Spinal cord (tissue), 10 donors: Measurements from ENCODE around the gene CD300LG. TPM values are rescaled to one million over a fixed set of nuclear protein-coding genes. Genes with fewer than 3 reads are reported as not detected.

Experiments used
- DNase-seq, 6 donors: peaks; one replicate each; pipeline versions ENCODE4 v3.0.0 to v3.0.0-alpha.2; 2013 to 2015; ENCODE audit warnings: low spot score in 6 of 6, low read depth in 4 of 6
- H3K27ac ChIP-seq: one replicate; pipeline ENCODE4 v1.5.1; 2013; ENCODE audit warnings: low read depth, low read length, control low read depth
- H3K27me3 ChIP-seq: one replicate; pipeline ENCODE4 v1.6.1; 2013; ENCODE audit warnings: low read length; ENCODE audit not compliant: control insufficient read depth, insufficient read depth
- H3K36me3 ChIP-seq: one replicate; pipeline ENCODE4 v1.6.1; 2013; ENCODE audit warnings: low read length; ENCODE audit not compliant: control insufficient read depth, insufficient read depth
- H3K4me1 ChIP-seq: one replicate; pipeline ENCODE4 v1.6.1; 2013; ENCODE audit warnings: low read length; ENCODE audit not compliant: control insufficient read depth, insufficient read depth
- H3K4me3 ChIP-seq: one replicate; pipeline ENCODE4 v1.5.1; 2013; ENCODE audit warnings: low read depth, low read length, control low read depth
- H3K9me3 ChIP-seq: one replicate; pipeline ENCODE4 v1.6.1; 2013; ENCODE audit warnings: low read length; ENCODE audit not compliant: control insufficient read depth, insufficient read depth
- WGBS: methylation state at CpG from one replicate; pipeline ENCODE4 v1.1.5; 2013; ENCODE audit warnings: missing lambda C conversion rate; ENCODE audit not compliant: insufficient coverage; 5-methylcytosine and 5-hydroxymethylcytosine counted together
- polyA plus RNA-seq, 2 donors: library from polyadenylated mRNA; unstranded; fragments of 120-200 nt; gene quantifications; one replicate each; pipeline ENCODE4 v1.2.1, GENCODE V29; 2013; ENCODE audit not compliant: insufficient read length in 2 of 2
- total RNA-seq, 2 donors: library from RNA; depleted of rRNA in 1 of 2; stranded (reverse); fragments of 120-200 nt in 1 of 2; fragments of >200 nt in 1 of 2; gene quantifications; one replicate each; pipeline versions ENCODE4 v1.2.3 to v1.2.4, GENCODE V29; 2013 to 2014
- donor health status: healthy.

CD300LG gene
- total and polyA plus RNA-seq, 4 donors, result 0.39 to 0.69 (median 0.40) TPM

GRCh38 chr17:43810823-43811222 is 36.2 kb upstream of the CD300LG start:
- DNase-seq, result no peak
- Histone ChIP-seq H3K27me3 (no peaks in the 10 kb centered on the region), H3K4me3 (no peak overlapping the region), H3K9me3 (no peaks in the 10 kb centered on the region), H3K36me3 (peaks cover 44% of the 10 kb centered on the region), H3K4me1 (no peaks in the 10 kb centered on the region), H3K27ac (no peak overlapping the region)
- WGBS, result 82% methylated on average over 2 of the region's 5 CpGs

DNA sequence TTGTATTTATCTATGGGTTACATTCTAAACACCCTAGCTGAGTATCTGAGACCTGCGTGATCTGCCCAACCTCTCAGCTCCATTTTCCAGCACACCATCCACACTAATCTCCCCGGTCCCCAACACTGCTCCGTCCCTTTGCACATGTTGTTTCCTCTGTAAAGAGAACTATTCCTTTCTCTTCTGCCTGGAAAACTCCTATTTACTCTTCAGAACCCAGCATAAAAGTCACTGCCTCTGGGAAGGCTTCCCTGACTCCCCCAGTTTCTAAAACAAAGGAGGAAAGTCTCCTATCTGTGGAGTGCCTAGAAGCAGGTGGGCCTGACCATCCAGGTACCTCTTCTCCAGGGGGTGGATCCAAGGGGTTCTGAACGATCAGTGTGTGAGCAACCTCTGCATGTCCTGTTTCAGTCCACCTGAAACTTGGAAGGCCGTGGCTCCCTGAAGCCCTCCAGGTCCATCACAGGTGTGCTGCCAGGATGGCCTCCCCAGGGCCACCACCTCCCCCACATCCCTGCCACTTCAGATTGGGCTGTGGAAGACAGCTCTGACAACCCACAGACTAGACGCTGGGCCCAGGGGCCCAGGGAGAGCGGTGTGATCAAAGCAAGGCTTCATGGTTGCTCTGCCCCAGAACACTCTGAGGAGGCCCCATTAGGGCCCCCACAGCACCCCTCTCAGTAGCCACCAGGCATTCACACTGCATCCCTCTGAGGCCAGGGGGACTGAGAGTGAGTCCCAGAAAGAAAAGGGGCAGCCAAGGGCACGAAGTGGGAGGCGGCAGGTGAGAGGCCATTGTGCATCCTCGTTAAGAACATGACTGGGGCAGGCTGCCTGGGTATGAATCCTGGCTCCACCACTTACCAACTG is 34.3 kb upstream of the CD300LG start:
- no peaks in the 10 kb centered on the region for H3K4me1 ChIP-seq
- DNase-seq, result no peak
- H3K36me3 ChIP-seq, result peaks cover 53% of the 10 kb centered on the region
- H3K4me3 ChIP-seq, result no peak overlapping the region
- H3K9me3 ChIP-seq, result no peaks in the 10 kb centered on the region
- no peaks in the 10 kb centered on the region for H3K27me3 ChIP-seq
- H3K27ac ChIP-seq, result no peak overlapping the region
- 89% methylated on average over 10 of the region's 10 CpGs for WGBS

DNA sequence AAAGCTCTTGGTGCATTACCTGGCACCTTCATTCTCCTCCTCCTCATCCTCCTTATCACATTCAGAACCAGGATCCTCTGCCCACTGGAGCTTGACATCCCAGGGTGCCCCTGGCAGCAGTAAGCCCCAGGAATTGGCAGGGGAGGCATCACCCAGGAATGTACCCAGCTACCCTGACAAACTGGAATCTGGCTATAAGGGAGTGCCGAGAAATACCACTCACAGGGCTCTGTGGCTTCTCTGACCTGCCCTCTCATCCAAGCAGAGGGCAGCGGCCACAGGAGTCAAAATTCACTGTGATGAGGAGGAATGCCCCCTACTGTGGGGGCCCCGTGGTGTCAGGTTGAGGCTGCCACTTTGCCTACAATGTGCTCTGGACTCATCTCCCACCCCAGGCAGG is 33.6 kb upstream of the CD300LG start:
- no peak for DNase-seq
- H3K9me3 ChIP-seq, result no peaks in the 10 kb centered on the region
- H3K36me3 ChIP-seq, result peaks cover 58% of the 10 kb centered on the region
- H3K4me1 ChIP-seq, result no peaks in the 10 kb centered on the region
- H3K4me3 ChIP-seq, result no peak overlapping the region
- 86% methylated on average over 3 of the region's 3 CpGs for WGBS
- H3K27ac ChIP-seq, result no peak overlapping the region
- no peaks in the 10 kb centered on the region for H3K27me3 ChIP-seq

- DNase-seq, result no peak
- Histone ChIP-seq H3K4me1 (no peaks in the 10 kb centered on the region), H3K4me3 (no peak overlapping the region), H3K9me3 (no peaks in the 10 kb centered on the region), H3K27me3 (no peaks in the 10 kb centered on the region), H3K27ac (no peak overlapping the region), H3K36me3 (peaks cover 58% of the 10 kb centered on the region)
- WGBS, result 70% methylated on average over 7 of the region's 12 CpGs
Observed at GRCh38 chr17:43814026-43814425, 33.0 kb upstream of the CD300LG start.

GRCh38 chr17:43814714-43815113 is 32.3 kb upstream of the CD300LG start:
- H3K9me3 ChIP-seq, result no peaks in the 10 kb centered on the region
- WGBS, result no CpG with 5 or more reads among the region's 1 CpG
- no peaks in the 10 kb centered on the region for H3K27me3 ChIP-seq
- no peak overlapping the region for H3K4me3 ChIP-seq
- no peak overlapping the region for H3K27ac ChIP-seq
- peaks cover 60% of the 10 kb centered on the region for H3K36me3 ChIP-seq
- no peak for DNase-seq
- no peaks in the 10 kb centered on the region for H3K4me1 ChIP-seq

- 90% methylated on average over 21 of the region's 24 CpGs for WGBS
- peaks cover 60% of the 10 kb centered on the region for H3K36me3 ChIP-seq
Observed at GRCh38 chr17:43816336-43817320, 30.3 kb upstream of the CD300LG start.

DNA sequence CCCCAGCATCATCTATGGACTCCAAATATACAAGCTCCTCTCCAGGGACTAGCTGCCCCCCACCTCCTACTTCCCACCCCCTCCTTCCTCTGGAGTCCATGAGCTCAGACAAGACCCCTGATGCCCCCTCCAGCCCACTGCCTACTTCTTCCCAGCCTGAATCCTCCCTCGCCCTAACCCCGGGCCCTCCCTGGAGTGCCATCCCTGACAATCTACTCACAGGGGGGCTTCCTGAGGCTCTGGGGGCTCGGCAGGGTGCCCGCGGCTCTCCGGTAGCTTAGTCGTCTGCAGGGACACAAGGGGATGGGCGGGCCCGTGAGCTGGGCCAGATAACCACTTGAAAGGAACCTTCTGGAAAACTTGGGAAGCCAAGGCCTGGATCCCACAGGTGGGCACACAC is 29.1 kb upstream of the CD300LG start:
- Histone ChIP-seq H3K36me3 (peaks cover 60% of the 10 kb centered on the region), H3K27me3 (no peaks in the 10 kb centered on the region), H3K4me3 (no peak overlapping the region), H3K4me1 (no peaks in the 10 kb centered on the region), H3K9me3 (no peaks in the 10 kb centered on the region), H3K27ac (no peak overlapping the region)
- no peak for DNase-seq
- 90% methylated on average over 8 of the region's 9 CpGs for whole genome bisulfite sequencing

More at GRCh38 chr17:43816336-43817320, 30.3 kb upstream of the CD300LG start:
- H3K9me3 ChIP-seq, result no peaks in the 10 kb centered on the region
- DNase-seq, result no peak
- H3K27ac ChIP-seq, result no peak overlapping the region
- H3K4me1 ChIP-seq, result no peaks in the 10 kb centered on the region
- H3K27me3 ChIP-seq, result no peaks in the 10 kb centered on the region
- H3K4me3 ChIP-seq, result no peak overlapping the region

DNA sequence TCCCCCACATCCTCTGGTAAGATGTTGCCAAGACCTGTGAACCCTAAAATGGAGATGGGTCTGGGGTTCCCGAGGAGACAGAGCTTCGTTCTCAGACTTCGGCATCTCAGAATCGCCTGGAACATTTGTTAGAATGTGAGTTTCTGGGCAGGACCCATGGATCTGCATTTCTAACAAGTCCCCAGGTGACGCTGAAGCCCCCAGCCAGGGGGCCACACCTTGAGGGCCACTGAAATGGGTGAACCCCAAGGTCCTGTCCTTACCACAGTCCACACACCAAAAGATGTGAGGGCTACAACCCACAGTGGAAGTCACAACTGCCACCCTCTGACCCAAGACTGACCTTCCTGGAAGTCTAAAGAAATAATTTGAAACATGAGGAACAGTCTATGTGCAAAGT is 28.0 kb upstream of the CD300LG start:
- WGBS, result 97% methylated on average over 5 of the region's 5 CpGs
- H3K36me3 ChIP-seq, result peaks cover 57% of the 10 kb centered on the region

DNA sequence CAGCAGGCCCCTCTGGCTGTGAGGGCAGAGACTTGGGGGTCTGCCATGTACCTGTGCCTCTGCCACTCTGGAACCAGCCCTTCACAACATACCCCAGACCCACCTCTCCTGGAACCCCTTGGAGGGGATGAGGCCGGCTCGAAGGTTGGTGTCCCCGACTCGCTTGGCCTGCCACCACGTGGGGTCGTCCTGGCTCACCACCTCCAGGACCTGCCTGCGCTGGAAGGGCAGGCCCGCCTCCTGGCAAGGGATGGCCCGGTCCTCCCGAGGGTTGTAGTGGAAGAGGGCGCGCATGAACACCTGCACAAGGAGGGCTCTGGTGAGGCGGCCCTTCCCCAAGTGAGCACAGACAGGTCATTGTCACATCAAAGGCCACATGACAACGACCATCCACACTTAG is 26.2 kb upstream of the CD300LG start:
- 53% methylated on average over 2 of the region's 14 CpGs for WGBS
- no peak for DNase-seq
- peaks cover 3% of the 10 kb centered on the region for H3K4me1 ChIP-seq
- H3K27me3 ChIP-seq, result no peaks in the 10 kb centered on the region
- no peak overlapping the region for H3K27ac ChIP-seq
- H3K4me3 ChIP-seq, result no peak overlapping the region
- H3K9me3 ChIP-seq, result no peaks in the 10 kb centered on the region
- peaks cover 65% of the 10 kb centered on the region for H3K36me3 ChIP-seq

More for the DNA sequence above, 28.0 kb upstream of the CD300LG start:
- no peak for DNase-seq
- peaks cover 3% of the 10 kb centered on the region for H3K4me1 ChIP-seq
- no peak overlapping the region for H3K4me3 ChIP-seq
- no peaks in the 10 kb centered on the region for H3K9me3 ChIP-seq
- no peaks in the 10 kb centered on the region for H3K27me3 ChIP-seq
- H3K27ac ChIP-seq, result no peak overlapping the region
